ENCODE measurements around the gene NGF.
"Not testable (repeated sequence)": the region's sequence is repeated elsewhere in the genome, so short reads cannot be mapped to it uniquely, and the experiment has no call there.

Gene NGF

DNA sequence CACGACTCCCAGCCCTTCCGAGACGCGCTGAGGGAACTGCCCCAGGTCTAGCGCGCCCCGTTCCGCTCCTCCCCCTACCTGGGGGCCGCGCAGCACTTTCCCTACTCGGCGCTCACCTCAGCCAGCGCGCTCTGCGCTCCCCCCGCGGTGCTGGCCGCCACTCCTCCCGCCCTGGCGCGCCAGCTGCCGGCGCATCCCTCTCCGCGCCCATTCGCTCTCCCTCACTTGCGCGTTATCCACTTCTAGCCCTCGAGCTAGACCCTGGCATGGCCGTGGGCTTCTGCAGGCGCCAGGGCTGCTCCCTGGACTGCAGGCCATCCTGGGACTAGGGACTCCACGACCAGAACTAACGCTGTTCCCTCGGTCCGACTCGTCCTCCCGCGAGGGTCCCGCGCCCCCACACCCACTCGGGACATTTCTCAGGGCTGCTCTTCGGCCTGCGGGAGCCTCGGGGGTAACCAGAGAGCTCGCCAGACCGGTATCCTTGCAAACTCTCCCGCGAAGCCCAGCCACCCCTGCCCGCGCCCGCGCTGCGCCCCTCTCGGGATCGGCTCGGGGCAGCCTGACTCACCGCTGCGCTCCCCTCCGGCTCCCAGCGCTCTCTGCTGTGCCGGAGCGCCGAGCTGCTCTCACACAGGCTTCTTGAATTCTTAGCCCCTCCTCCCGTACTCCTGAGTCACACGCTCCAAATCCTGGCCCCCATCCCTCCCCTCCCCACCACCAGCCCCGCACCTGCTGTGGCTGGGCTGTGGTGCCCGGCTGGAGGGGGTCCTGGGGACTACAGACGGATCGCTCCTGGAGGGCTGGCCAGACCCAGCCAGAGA, at the start of gene NGF:
TSS of gene NGF (minus strand) at position 617 of the 824 bp plus-strand sequence. CDS start 51,454 bp downstream, outside the sequence.
- DNase-seq = no peak

DNA sequence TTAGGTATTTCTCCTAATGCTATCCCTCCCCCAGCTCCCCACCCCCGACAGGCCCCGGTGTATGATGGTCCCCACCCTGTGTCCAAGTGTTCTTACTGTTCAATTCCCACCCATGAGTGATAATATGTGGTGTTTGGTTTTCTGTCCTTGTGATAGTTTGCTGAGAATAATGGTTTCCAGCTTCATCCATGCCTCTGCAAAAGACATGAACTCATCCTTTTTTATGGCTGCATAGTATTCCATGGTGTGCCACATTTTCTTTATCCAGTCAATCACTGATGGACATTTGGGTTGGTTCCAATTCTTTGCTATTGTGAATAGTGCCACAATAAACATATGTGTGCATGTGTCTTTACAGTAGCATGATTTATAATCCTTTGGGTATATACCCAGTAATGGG, 45.4 kb upstream of the NGF start:
- not testable (repeated sequence) for DNase-seq

DNA sequence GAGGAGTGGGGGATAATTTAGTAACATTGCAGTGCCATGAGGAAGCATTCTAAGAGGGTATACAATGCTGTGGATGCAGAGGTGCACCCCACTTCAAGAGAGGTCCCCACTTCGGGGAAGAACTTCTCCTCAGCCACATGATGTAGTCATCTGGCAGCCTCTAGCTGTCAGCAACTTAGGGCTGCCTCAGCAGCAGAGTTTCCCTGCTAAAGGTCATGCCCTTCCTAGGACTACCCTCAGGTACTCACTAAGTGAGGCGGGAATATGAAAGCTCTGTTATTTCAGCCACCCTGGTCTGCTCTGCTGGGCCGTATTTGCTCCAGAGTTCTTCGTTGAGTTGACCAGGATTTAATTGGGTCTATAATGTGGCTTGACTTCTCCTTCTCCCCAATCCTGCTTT, 41.9 kb upstream of the NGF start:
- no peak for DNase-seq

DNA sequence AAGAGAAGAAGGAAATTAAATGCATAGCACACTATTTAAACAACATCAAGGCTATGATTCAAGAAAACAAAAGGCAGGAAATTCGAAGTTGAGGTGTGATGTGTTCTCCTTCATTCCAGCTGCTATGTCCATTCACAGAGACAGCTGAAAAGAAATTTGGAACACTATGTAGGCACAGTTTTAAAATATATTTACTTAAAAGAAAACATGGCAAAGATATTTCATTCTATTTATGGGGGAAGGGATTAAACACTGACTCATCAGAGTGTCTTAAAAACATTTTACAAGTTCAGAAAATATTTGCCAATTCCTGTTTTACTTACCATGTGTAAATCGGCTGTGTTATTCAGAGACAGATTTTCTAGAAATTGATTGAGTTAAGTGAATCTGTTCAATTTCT, 39.4 kb upstream of the NGF start:
- DNase-seq = no peak

DNA sequence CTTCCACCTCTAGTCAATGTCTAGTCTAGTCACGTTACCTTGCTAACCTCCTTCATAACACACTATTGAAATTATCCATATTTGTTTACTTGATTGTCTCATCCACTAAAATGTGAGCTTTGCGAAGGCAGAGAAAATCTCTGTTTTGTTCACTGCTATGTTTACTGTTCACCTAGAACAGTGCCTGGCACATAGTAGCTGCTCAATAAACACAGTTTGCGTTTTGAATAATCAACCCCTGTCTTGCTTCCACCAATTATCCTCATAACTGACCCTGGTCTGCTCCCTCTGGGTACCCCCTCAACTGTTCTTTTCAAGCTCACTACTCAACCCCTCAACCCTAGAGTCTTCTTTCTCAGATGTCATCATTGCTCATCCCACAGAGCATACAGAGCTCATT, 36.5 kb upstream of the NGF start:
- DNase-seq = no peak

DNA sequence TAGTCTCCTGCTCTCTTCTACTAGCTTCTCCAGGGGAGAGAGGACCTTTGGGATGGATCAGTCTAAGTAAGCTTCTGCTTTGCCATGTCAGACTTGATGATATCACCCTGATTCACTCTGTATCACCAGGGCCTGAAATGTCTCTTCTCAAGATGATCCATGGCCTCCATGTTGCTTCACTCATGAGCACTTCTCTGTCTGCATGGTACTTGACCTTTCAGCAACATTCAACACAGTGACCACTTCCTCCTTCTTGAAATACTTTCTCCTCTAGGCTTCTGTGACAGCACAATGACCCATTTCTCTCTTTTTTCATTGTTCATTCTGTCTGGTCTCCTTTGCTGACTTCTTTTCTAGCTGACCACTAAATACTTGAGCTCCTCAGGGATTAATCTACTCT, 35.3 kb upstream of the NGF start:
- DNase-seq = no peak

DNA sequence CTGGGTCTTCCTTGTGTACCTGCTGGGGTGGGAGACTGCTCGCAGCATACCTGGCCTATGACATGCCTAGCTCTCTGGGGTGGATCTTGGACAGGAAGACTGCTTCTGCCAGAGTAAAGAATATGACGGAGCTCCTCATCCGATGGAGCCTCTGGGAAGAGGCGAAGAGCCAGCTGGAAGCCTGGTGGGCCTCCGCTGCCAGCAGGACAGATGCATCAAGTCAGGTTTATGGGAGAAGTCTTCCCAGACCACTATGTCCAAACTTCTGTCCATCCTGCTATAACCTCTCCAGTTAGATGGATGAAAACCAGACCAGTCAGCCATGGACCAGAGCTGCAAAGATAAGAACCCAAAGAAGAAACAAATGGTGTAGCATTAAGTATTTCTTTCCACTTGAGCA, 27.7 kb upstream of the NGF start:
- no peak for DNase-seq

DNA sequence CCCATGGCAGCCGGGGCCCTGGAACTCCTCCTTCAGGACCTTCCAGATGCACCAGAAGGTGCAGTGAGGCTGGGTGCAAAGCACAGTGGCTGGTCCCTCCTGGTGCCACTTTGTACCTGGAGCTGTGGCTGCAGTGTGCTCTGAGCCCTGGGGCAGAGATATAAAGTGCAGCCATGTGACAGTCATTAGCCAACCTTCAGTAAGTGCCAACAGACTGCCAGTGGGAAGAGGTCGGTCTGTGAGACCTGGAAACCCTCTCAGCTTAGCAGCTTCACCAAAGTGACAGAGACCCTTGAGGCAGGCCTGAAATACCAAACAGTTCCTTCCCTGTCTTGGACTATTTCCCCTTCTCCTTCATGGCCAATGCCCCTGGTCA, 26.7 kb upstream of the NGF start:
- DNase-seq = no peak

DNA sequence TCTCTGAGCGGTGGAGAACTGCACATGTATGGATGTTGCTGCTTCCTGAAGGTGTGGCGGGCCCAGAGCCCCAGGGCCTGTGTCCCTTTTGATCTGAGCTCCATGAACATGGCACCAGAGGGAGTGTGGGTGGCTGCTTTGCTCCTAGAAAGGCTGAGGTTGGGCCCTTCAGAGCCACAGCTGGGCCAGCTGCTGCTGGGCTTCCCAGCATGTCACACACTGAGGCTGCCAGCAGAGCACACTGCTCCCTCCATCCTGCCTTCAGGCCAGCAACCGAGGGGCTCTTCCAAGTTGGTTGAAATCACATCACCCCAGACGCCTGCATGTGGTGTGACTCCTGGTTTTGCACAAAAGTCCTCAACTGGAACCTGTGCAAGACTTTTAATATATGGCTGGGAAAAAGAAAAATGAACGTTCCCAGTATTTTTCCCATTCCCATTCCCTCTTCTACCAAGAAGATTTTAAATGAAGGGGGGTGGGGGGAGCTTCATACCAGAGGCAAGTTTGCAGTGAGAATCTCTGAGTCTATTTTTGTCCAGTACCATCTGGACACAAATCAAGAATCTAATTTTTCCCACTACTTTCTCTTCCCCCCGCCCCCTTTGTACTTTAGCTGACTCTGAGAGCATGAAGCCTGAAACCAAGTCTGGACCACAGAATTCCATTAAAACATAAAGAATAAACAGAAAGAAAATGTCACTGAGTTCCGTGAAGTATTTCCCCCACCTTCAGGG, 26.2 kb upstream of the NGF start:
- DNase-seq = no peak

DNA sequence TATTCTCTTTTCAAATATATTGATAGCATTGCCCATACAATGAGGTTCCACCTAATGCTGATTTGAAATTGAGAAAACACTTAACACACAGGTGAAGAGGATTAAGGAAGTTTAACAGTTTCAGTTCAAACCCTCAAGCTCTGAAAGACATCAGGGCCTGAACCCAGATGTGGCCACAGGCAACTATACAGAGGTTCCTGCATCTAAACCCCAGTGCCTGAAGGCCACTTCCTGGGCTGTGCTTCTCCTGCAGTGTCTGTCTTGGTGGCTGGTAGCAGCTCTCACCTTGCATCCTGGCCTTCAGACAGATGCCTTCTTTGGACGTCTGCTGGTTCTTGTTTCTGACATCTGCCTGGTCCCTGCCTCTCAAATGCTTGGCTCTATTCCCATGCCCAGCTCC, 25.1 kb upstream of the NGF start:
- no peak for DNase-seq

DNA sequence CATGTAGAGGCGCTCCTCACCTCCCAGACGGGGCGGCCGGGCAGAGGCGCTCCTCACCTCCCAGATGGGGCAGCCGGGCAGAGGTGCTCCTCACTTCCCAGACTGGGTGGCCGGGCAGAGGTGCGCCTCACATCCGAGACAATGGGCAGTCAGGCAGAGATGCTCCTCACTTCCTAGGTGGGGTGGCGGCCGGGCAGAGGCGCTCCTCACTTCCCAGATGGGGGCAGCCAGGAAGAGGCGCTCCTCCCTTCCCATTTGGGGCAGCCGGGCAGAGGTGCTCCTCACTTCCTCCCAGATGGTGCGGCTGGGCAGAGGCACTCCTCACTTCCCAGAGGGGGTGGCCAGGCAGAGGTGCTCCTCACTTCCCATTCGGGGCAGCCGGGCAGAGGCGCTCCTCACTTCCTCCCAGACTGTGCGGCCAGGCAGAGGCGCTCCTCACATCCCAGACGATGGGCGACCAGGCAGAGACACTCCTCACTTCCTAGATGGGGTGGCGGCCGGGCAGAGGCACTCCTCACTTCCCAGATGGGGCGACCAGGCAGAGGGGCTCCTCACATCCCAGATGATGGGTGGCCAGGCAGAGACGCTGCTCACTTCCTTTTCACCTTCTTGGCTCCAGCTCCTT, 22.6 kb upstream of the NGF start:
- not testable (repeated sequence) for DNase-seq

DNA sequence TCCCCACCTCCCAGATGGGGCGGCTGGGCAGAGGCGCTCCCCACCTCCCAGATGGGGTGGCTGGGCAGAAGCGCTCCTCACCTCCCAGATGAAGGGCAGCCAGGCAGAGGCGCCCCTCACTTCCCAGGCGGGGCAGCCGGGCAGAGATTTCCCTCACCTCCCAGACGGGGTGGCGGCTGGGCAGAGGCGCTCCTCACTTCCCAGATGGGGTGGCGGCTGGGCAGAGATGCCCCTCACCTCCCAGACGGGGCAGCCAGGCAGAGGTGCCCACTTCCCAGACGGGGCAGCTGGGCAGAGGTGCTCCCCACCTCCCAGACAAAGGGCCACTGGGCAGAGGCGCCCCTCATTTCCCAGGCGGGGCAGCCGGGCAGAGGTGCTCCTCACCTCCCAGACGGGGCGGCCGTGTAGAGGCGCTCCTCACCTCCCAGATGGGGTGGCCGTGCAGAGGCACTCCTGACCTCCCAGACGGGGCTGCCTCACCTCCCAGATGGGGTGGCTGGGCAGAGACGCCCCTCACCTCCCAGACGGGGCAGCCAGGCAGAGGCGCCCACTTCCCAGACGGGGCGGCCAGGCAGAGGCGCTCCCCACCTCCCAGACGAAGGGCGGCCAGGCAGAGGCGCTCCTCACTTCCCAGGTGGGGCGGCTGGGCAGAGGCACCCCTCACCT, 21.9 kb upstream of the NGF start:
- DNase-seq = not testable (repeated sequence)

DNA sequence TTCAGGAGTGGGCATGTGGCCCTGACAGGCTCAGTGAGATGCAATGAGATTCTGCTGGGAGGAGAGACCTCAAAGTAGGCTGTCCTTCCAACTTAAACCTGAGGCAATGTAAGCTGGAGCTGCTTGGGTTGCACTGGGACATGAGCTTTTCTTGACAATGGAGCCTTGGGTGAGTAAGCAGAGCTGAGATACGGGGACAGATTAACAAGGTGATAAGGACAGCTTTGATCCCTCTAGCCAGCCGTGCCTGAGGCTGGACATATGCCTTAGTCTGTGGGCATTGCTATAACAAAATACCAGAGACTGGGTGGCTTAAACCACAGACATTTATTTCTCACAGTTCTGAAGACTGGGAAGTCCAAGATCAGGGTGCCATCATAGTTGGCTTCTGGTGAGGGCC, 18.3 kb upstream of the NGF start:
- no peak for DNase-seq

DNA sequence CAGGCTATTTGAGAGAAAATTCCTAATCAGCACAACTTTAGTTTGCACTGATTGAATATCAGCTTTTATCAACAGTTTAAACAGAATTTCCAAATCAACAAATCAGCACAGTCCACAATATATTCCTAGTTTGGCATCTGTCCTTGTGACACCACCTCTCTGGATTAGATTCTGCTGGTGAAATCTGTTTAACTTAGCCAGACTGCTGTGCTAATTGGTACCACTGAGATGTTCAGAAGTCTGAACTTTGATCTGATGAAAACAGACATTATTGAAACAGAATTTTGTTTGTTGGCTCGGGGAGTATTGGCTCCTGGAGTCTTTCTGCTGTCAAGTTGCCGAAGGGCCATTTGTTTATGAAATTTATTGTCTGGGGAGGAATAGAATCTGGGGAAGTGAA, 17.0 kb upstream of the NGF start:
- no peak for DNase-seq

DNA sequence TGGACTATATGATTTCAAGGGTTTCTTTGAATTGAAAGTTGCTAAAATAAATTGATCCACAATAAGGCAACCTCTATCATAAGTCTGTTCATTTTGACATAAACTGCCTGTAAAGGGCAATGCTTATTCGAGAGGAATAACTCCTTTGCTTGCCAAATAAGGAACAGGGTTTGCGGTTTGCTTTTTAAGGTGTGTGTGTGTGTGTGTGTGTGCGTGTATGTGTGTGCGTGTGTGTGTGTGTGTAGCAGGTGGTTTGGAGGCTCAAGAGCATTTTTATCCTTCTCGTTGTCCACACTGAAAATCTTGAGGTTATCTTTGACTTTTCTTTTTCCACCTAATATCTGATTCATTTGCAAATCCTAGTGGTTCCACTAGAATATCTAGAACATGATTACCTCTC, 13.1 kb upstream of the NGF start:
- no peak for DNase-seq

DNA sequence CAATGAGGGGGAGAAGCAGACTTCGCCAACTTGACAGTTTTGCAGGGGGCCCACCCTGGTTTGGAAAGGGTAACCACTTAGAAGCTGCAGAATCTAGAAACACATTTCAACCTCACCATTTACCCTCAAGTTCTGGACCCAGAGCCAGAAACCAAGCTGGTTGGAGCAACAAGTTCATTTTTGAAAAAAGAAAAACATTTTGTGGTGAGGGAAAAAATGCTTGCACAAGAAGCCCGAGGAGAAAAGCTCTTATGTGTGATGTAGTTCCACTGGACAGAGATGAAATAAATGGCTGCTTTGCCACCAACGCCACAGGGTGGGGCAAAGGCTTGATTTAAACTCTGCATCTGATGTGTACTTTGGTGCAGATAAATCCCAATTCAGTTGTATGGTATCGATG, 10.6 kb upstream of the NGF start:
- DNase-seq = no peak

DNA sequence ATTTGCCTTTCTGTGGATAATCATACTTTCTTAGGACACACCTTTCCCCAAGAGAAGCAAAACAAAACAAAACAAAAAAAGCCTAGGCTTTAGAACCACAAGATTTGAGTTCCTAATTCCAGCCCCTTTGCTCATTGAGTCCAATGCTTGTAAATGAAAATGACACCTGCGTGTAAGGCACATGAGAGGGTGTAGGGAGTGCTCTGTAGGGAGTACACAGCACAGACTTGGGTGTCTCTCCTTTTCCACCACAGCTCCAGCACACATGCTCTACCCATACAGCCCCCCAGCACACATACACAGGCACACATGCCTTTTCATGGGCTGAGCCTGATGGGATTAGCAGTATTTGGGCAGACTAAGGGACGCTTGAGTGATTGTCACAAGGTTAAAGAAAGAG, 9.2 kb upstream of the NGF start:
- DNase-seq = no peak

DNA sequence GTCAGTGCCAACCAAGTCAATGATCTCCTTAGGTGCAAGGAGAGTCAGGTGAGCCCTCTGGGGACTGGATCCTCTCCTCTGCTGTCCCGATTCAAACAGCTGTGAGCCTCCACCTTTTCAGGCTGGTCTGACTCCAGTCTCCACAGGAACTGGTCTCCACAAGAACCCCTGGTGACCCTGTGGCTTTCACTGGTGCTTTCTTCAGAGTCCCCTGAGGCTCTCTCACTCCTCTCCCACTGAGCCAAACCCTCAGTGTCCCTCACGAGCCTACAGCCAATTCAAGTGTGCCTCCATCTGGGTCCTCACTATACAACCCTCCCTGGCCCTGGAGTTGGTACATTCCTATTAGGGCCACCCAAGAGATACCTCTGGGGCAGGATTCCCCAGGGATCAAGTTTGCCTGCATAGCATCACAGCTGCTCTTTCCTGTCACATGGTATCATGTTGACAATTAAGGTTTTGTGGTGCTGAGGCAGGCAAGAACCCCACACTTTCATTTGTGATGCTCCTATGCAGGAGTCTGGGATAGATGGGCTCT, 5.2 kb upstream of the NGF start:
- no peak for DNase-seq

DNA sequence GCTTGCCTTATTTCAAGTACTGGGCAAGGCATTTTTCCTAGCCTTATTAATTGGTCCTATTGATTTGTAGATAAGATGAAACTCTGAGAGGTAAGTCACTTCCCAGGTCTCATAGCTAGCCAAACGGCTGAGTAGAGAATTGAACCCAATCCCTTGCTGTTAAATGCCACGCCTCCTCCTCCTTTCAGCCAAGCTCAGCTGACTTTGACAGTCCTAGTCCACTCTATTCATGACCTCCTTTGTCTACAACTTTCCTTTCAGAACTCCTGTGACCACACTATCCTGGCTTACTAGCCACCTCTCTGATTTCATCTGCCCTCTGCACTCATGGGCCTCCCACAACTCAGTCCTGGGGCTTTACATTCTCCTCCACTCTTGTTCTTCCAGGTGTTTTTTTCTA, 3.9 kb upstream of the NGF start:
- DNase-seq = no peak

DNA sequence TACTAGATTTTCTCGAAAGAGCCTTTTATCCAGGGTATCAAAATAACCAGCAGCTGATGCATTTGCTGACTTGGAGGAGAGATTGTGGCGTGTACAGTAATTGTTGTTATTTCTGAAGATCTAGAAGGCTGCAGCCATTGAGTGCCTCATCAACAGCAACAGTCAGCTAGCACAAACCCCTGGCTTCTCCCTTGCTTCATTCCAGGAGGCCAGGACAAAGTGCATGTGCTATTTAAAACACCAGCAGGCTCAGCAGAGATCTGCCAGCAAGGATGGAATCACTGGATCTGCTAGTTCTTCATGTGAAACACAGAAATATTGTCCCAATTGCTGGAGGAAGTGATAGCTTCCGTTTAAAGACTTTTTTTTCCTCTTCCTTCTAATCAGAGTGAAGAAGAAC, 2.8 kb upstream of the NGF start:
- DNase-seq = no peak

DNA sequence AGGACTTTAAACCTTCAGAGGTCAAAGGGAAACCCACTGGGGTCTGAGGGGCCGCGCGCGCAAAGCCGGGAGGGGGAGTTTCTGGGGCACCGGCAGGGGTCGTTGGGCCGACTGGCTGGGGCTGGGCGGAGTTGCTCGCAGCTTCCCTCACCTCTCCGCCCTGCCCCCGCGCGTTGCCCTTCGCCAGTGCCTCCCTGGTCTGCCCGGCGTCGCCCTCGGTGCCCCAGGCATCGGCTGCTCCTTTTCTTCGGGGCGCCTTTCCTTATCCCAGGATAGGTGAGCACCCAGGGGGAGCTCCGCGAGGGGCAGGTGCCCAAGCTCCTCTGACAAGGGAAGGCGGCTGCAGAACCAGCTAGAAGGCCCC, 390 bp upstream of the NGF start:
- DNase-seq = no peak

DNA sequence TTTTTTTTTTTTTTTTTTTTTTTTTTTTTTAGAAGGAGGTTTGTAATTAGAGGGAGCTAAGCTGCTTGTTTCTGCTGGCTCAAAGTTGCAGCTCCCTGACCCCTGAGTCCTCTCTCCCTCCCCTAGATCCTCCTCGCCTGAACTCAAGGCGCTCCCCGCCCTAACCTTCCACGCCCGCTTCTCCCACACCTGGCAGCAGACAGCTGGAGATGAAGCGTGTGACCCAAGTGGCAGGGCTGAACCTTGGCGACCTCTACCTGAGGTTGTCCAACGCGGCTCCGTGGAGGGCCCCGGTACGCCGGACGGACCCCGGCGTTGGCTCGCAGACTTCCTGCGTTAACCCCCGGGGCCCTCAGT, 795 bp downstream of the NGF start:
- DNase-seq = no peak

DNA sequence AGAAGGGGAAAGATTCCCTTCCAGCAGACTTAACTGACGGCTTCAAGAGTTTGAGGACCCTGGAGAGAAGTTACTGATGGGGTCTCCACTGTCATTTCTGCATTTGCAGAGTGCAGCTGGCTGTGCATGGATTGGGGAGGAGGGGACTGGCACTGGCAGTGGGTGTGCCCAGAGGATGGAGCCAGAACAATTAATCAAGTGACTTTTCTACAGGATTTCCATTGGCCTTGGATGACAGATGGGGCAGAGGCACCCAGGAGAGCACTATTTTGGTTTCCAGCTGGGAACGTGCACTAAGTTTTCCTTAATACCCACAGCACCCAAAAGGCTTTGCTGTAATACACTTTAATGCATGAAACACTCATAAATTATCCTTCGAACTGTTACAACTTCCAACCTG, 1.3 kb downstream of the NGF start:
- DNase-seq = no peak
